Bronchial smooth muscle cell (primary cell): ENCODE measurements around the gene EGFLAM. TPM values are rescaled to one million over a fixed set of nuclear protein-coding genes. Genes with fewer than 3 reads are reported as not detected.

Source experiments
- total RNA-seq: library from RNA; depleted of rRNA; stranded (reverse); fragments of >200 nt; gene quantifications from 2 replicates; pipeline ENCODE4 v1.2.1, GENCODE V29; 2014

Gene EGFLAM
- 0.16 and 0.26 TPM in 2 replicates for total RNA-seq

DNA sequence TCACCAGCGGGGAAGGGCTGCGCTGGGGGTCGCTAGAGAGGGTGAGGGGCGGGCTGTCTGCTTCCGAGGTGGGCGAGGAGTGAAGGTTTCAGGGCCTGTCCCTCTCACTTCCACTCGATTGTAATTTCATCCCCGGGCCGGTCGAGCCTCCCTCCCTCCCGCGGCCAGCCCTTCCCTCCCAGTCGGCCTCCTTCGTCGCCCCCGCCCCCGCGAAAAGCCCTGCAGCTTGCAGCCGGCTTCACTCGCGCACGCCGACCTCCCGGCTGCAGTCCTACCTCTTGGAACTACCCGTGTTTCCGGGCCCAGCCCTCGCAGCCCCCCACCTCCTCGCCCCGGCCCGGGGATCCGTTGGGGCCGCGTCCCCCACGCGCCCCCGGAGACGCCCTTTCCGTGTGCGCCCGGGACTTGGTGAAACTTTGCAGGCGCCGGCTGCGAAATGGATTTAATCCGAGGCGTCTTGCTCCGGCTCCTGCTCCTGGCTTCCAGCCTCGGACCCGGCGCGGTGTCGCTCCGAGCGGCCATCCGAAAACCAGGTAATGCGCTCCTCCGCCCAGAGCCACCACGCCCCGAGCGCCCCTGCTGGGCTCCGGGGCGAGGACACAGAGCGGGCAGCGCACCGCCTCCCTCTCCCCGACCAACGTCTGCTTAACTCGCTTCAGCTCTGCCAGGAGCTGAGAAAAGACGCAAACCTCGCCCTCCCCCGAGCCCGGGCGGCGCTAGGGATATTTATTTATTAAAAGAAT lies at the start of gene EGFLAM:
Gene EGFLAM, plus strand, starts transcription at position 241 of the 743 bp plus-strand sequence. Its CDS starts 196 bp downstream, at position 437.

